HepG2 (cell line): ENCODE measurements around the gene GGT1. TPM values are rescaled to one million over a fixed set of nuclear protein-coding genes. Genes with fewer than 3 reads are reported as not detected.
"Not testable (repeated sequence)": the region's sequence is repeated elsewhere in the genome, so short reads cannot be mapped to it uniquely, and the experiment has no call there.

Experiments used
- ATAC-seq: fragments of 200-7000 bp; cut with Tn5 transposase; 3 replicates; pipeline ENCODE4 v1.9.1; 2020; ENCODE audit warnings: mild to moderate bottlenecking, moderate library complexity
- BruUV-seq: library from RNA; stranded (reverse); fragments of 400-500 nt; replicated peaks from 2 replicates; lab custom pipeline; 2021; lab: Mats Ljungman, UMichigan
- CTCF ChIA-PET: fragments of 300-600 bp; formaldehyde crosslinking; extraction: SDS; loops from one replicate; lab custom pipeline; 2021; ENCODE audit warnings: low total read pairs, inconsistent platforms, low intra/inter-chr PET ratio; lab: Yijun Ruan, JAX
- POLR2A ChIA-PET: fragments of 350-600 bp; sonication (Branson Sonifier 250); formaldehyde crosslinking; loops from one replicate; lab custom pipeline; 2020; ENCODE audit warnings: antibody characterized with exemption, inconsistent platforms; lab: Yijun Ruan, JAX
- DNase-seq: peaks from one replicate; pipeline ENCODE4 v3.0.0-alpha.2; 2015; ENCODE audit warnings: low spot score
- FAIRE-seq: peaks from 3 replicates; lab custom pipeline; 2011; peaks lifted over from hg19 to GRCh38; lab: Jason Lieb, UNC
- H2AFZ ChIP-seq: one replicate; pipeline ENCODE4 v1.6.1; 2011; ENCODE audit warnings: low read length, inconsistent platforms
- H3K27ac ChIP-seq: fragments of 300-600 bp; 3 replicates; pipeline ENCODE4 v1.8.0; 2011; ENCODE audit warnings: mixed run types, mild to moderate bottlenecking, mixed read lengths, low read length, inconsistent platforms; ENCODE audit not compliant: insufficient read depth; ENCODE audit errors: extremely low read length
- H3K27me3 ChIP-seq, 2 experiments: fragments of 200-600 bp in 1 of 2; 2 replicates in 1 of 2; 3 replicates in 1 of 2; pipeline versions ENCODE4 v1.6.0 to v1.8.0; 2011; ENCODE audit warnings: low read length in 2 of 2, mild to moderate bottlenecking in 2 of 2, moderate library complexity in 2 of 2, inconsistent platforms in 1 of 2; ENCODE audit not compliant: insufficient read depth in 2 of 2, control insufficient read depth in 1 of 2
- H3K36me3 ChIP-seq, 2 experiments: fragments of 200-600 bp in 1 of 2; replicated peaks in 1 of 2; 2 replicates in 1 of 2; 3 replicates in 1 of 2; pipeline versions ENCODE4 v1.5.1 to v1.8.0; 2011; ENCODE audit warnings: low read length in 2 of 2, inconsistent platforms in 1 of 2; ENCODE audit not compliant: insufficient read depth in 2 of 2, control insufficient read depth in 1 of 2
- H3K4me1 ChIP-seq: 2 replicates; pipeline ENCODE4 v1.5.1; 2012; ENCODE audit warnings: low read length, inconsistent platforms; ENCODE audit not compliant: insufficient read depth
- H3K4me2 ChIP-seq: 2 replicates; pipeline ENCODE4 v1.6.0; 2011; ENCODE audit warnings: low read depth, low read length, inconsistent platforms
- H3K4me3 ChIP-seq, 3 experiments: fragments of 200-600 bp in 1 of 3; sonication (generic), shearing (Covaris generic) in 1 of 3; replicated peaks in 1 of 3; 2 replicates each; pipeline ENCODE4 v1.5.1; 2011 to 2016; ENCODE audit warnings: low read length in 3 of 3, inconsistent platforms in 2 of 3, low read depth in 2 of 3, mild to moderate bottlenecking in 2 of 3, control low read depth in 1 of 3, mixed read lengths in 1 of 3; ENCODE audit not compliant: insufficient read depth in 1 of 3
- H3K79me2 ChIP-seq: one replicate; pipeline ENCODE4 v1.6.1; 2011; ENCODE audit warnings: low read length, inconsistent platforms; ENCODE audit not compliant: insufficient read depth
- H3K9ac ChIP-seq: 2 replicates; pipeline ENCODE4 v1.6.0; 2011; ENCODE audit warnings: mild to moderate bottlenecking, low read depth, low read length, inconsistent platforms; ENCODE audit not compliant: insufficient read depth
- H3K9me3 ChIP-seq: 2 replicates; pipeline ENCODE4 v1.5.1; 2012; ENCODE audit warnings: mild to moderate bottlenecking, low read length
- H4K20me1 ChIP-seq: 2 replicates; pipeline ENCODE4 v1.6.0; 2011; ENCODE audit warnings: inconsistent platforms, mild to moderate bottlenecking, low read length, moderate library complexity; ENCODE audit not compliant: insufficient read depth
- IRF2 ChIP-seq: IDR thresholded peaks from 2 replicates; pipeline ENCODE4 v1.6.1; 2018; ENCODE audit warnings: missing genetic modification reagents, missing compliant biosample characterization
- PAXIP1 ChIP-seq: sonication (generic); formaldehyde crosslinking; conservative IDR thresholded peaks from 2 replicates; pipeline ENCODE4 v1.4.0; 2020; ENCODE audit warnings: mild to moderate bottlenecking, missing genetic modification reagents, moderate library complexity
- PITX1 ChIP-seq: sonication (generic); formaldehyde crosslinking; IDR thresholded peaks from 2 replicates; pipeline ENCODE4 v1.5.1; 2020; ENCODE audit warnings: mild to moderate bottlenecking, missing genetic modification reagents
- ZFX ChIP-seq: sonication (generic); formaldehyde crosslinking; IDR thresholded peaks from 2 replicates; pipeline ENCODE4 v1.4.0; 2020; ENCODE audit warnings: mild to moderate bottlenecking, low read depth, missing genetic modification reagents, moderate library complexity
- WGBS: methylation state at CpG from one replicate; pipeline ENCODE4 v1.1.6; 2017; ENCODE audit warnings: low lambda C conversion rate; 5-methylcytosine and 5-hydroxymethylcytosine counted together
- in situ Hi-C: cut with HindIII; loops from 2 replicates; pipeline ENCODE4 v1.10.0; 2017; ENCODE audit warnings: low pct_unique_long_range_greater_than_20kb; ENCODE audit not compliant: extremely low pct_ligation_motif_present
- intact Hi-C: fragments of 100-400 bp; cut with micrococcal nuclease; formaldehyde crosslinking; loops from one replicate; pipeline ENCODE4 v1.10.0; 2022; ENCODE audit not compliant: unreplicated experiment
- polyA plus RNA-seq, 8 experiments: library from polyadenylated mRNA; depleted of rRNA in 3 of 8; stranded (reverse) in 7 of 8; unstranded in 1 of 8; fragments of >200 nt; fragmentation: Illumina TruSeq in 4 of 8; extraction: Trizol in 4 of 8; gene quantifications; 2 replicates each; pipeline versions ENCODE4 v1.2.1 to v1.2.3, GENCODE V29; 2011 to 2016; ENCODE audit warnings: low read depth in 4 of 8, missing spikeins in 1 of 8, mixed read lengths in 1 of 8; ENCODE audit not compliant: insufficient read depth in 1 of 8
- total RNA-seq, 5 experiments: library from RNA; depleted of rRNA; stranded (reverse); fragments of >200 nt; fragmentation: Illumina TruSeq; extraction: Trizol; gene quantifications; 2 replicates each; pipeline ENCODE4 v1.2.3, GENCODE V29; 2016; ENCODE audit warnings: low read depth in 1 of 5

The GGT1 gene
- total and polyA plus RNA-seq, 2 of the 13 experiments (the other 11 are each of a cell fraction or from before 2014, with no cell fraction given), result 29.9 to 103 TPM

GRCh38 chr22:24630812-24631427, 27.9 kb downstream of the GGT1 start:
- BruUV-seq, CTCF ChIA-PET, ATAC-seq, H2AFZ ChIP-seq, H3K36me3 ChIP-seq, in situ Hi-C loops, H4K20me1 ChIP-seq, FAIRE-seq, H3K79me2 ChIP-seq, DNase-seq, H3K27me3 ChIP-seq, H3K9me3 ChIP-seq, intact Hi-C loops, H3K9ac ChIP-seq: not testable (repeated sequence)
- TF ChIP-seq IRF2 (CRISPR knock-in tag) (0 out of 2 replicates have a peak, but pooled peaks have one; percentile 21), PITX1 (CRISPR knock-in tag) (0 out of 2 replicates have a peak, but pooled peaks have one; percentile 8), ZFX (CRISPR knock-in tag) (0 out of 2 replicates have a peak, but pooled peaks have one; percentile 27), PAXIP1 (CRISPR knock-in tag) (peak; percentile 47; the same call in 1 of the 2 replicates)
- peaks cover 41% of the 10 kb centered on the region for H3K4me1 ChIP-seq
- peak overlapping the region; percentile 44 for H3K27ac ChIP-seq
- H3K4me2 ChIP-seq, result peak overlapping the region; percentile 73
- H3K4me3 ChIP-seq, result peak overlapping the region in 2 of 3 experiments; percentile 43 to 59; a peak in 4 of 6 replicates
- POLR2A ChIA-PET, result interaction anchor here (0.9 to 1.3 kb wide), 5 partner anchors 28 to 124 kb away, joined by 3 to 4 read pairs (median 3); partner anchors contain the start of genes GGT1 and GUCD1
- 4% methylated on average over 7 of the region's 7 CpGs for WGBS
